PC-3 (cell line): ENCODE measurements around the gene HBS1L. TPM values are rescaled to one million over a fixed set of nuclear protein-coding genes. Genes with fewer than 3 reads are reported as not detected.
A peak's percentile ranks its signal among the peaks of the same experiment; 100 is the strongest.

Source experiments
- ATAC-seq: fragments of 200-7000 bp; cut with Tn5 transposase; 2 replicates; pipeline ENCODE4 v1.9.1; 2020; ENCODE audit warnings: mild to moderate bottlenecking, moderate library complexity
- BruUV-seq: library from RNA; stranded (reverse); fragments of 400-500 nt; replicated peaks from 2 replicates; lab custom pipeline; 2021; lab: Mats Ljungman, UMichigan
- CTCF ChIA-PET: fragments of 300-600 bp; sonication (Branson Sonifier 250); formaldehyde crosslinking; loops from one replicate; lab custom pipeline; 2022; ENCODE audit warnings: antibody characterized with exemption; lab: Charles Lee
- POLR2A ChIA-PET: fragments of 300-600 bp; sonication (Branson Sonifier 250); formaldehyde crosslinking; loops from one replicate; lab custom pipeline; 2022; ENCODE audit warnings: antibody characterized with exemption; ENCODE audit not compliant: unreplicated experiment; lab: Charles Lee
- DNase-seq: peaks from one replicate; pipeline ENCODE4 v3.0.0-alpha.2; 2015
- H2AFZ ChIP-seq: fragments of 300-600 bp; sonication (generic); 2 replicates; pipeline ENCODE4 v1.6.0; 2016; ENCODE audit warnings: antibody characterized with exemption, low read length
- H3F3A ChIP-seq: fragments of 300-600 bp; sonication (generic); one replicate; pipeline ENCODE4 v1.6.0; 2017; ENCODE audit warnings: antibody characterized with exemption, low read length, control low read depth, mild to moderate bottlenecking; ENCODE audit not compliant: unreplicated experiment
- H3K27ac ChIP-seq: fragments of 300-600 bp; sonication (generic); 2 replicates; pipeline ENCODE4 v1.5.1; 2016; ENCODE audit warnings: mild to moderate bottlenecking, low read length
- H3K27me3 ChIP-seq: fragments of 300-600 bp; sonication (generic); 2 replicates; pipeline ENCODE4 v1.6.1; 2016; ENCODE audit warnings: low read length, mixed read lengths
- H3K36me3 ChIP-seq: fragments of 300-600 bp; sonication (generic); 2 replicates; pipeline ENCODE4 v1.6.1; 2016; ENCODE audit warnings: low read depth, mixed run types, low read length, mixed read lengths
- H3K4me1 ChIP-seq: fragments of 300-600 bp; sonication (generic); 2 replicates; pipeline ENCODE4 v1.5.1; 2016; ENCODE audit warnings: low read length; ENCODE audit not compliant: insufficient read depth
- H3K4me2 ChIP-seq: fragments of 300-600 bp; sonication (generic); 2 replicates; pipeline ENCODE4 v1.6.0; 2016; ENCODE audit warnings: low read length
- H3K4me3 ChIP-seq: fragments of 300-600 bp; sonication (generic); 2 replicates; pipeline ENCODE4 v1.5.1; 2016; ENCODE audit warnings: mild to moderate bottlenecking, low read length, mixed read lengths
- H3K79me2 ChIP-seq: fragments of 300-600 bp; sonication (generic); 2 replicates; pipeline ENCODE4 v1.6.1; 2017; ENCODE audit warnings: low read length, mixed read lengths
- H3K9ac ChIP-seq: fragments of 300-600 bp; sonication (generic); 2 replicates; pipeline ENCODE4 v1.6.0; 2016; ENCODE audit warnings: mild to moderate bottlenecking, low read length
- H3K9me2 ChIP-seq: fragments of 300-600 bp; sonication (generic); replicated peaks from 2 replicates; pipeline ENCODE4 v1.6.1; 2016; ENCODE audit warnings: mixed run types, low read length, mixed read lengths
- H3K9me3 ChIP-seq: fragments of 300-600 bp; sonication (generic); 2 replicates; pipeline ENCODE4 v1.6.1; 2016; ENCODE audit warnings: low read length, mixed read lengths
- H4K20me1 ChIP-seq: fragments of 300-600 bp; sonication (generic); 2 replicates; pipeline ENCODE4 v1.6.1; 2016; ENCODE audit warnings: low read length, mixed read lengths
- EZH2 ChIP-seq: fragments of 300-600 bp; sonication (generic); IDR thresholded peaks from one replicate; pipeline ENCODE4 v1.6.1; 2017; ENCODE audit warnings: antibody characterized with exemption, mild to moderate bottlenecking, low read length; ENCODE audit not compliant: unreplicated experiment
- EZH2phosphoT487 ChIP-seq: fragments of 300-600 bp; sonication (generic); IDR thresholded peaks from 2 replicates; pipeline ENCODE4 v1.6.1; 2018; ENCODE audit warnings: mild to moderate bottlenecking, antibody characterized with exemption, low read length, borderline replicate concordance
- intact Hi-C: fragments of 100-400 bp; cut with micrococcal nuclease; formaldehyde crosslinking; loops from 2 replicates; pipeline ENCODE4 v1.9.0; 2023
- total RNA-seq: library from RNA; depleted of rRNA; stranded (reverse); fragments of >200 nt; gene quantifications from 2 replicates; pipeline ENCODE4 v1.2.3, GENCODE V29; 2014
- TF ChIP-seq, protein P1 (sequence below): fragments of 300-600 bp; sonication (generic); conservative IDR thresholded peaks from 2 replicates; pipeline ENCODE4 v1.5.1; 2017; ENCODE audit warnings: antibody characterized with exemption, low read depth, mild to moderate bottlenecking, low read length

The HBS1L gene
- total RNA-seq, 1 experiment from 2014 or later, result 53.2 TPM

DNA sequence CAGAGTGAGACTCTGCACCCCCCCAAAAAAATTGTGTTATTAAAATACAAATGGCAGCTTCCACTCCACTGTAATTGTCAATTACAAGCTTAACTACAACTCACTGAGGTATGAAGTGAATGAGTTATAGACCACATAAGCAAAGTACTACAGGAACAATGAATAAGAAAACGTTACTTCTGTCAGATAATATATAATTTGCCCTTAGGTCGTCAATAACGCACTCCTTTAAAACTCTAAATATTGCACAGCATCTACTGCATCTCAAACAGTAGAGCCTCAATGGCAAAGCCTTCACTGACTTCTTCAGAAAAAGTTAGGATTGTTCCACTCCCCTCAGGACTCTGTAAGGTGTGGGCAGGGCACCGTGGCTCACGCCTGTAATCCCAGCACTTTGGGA lies 2.0 kb upstream of the HBS1L start:
- no peaks in the 10 kb centered on the region for H3K36me3 ChIP-seq
- no peaks in the 10 kb centered on the region for H3K9me2 ChIP-seq
- no peak overlapping the region for H2AFZ ChIP-seq
- POLR2A ChIA-PET, result no interaction called here
- H4K20me1 ChIP-seq, result peaks cover 10% of the 10 kb centered on the region; the same call in 1 of the 2 replicates
- no peak overlapping the region for H3K4me2 ChIP-seq
- ATAC-seq (no peak), DNase-seq (no peak)
- H3F3A ChIP-seq, result no peaks in the 10 kb centered on the region
- H3K79me2 ChIP-seq, result peaks cover 30% of the 10 kb centered on the region
- CTCF ChIA-PET, result no interaction called here
- H3K27ac ChIP-seq, result no peak overlapping the region
- TF ChIP-seq EZH2, result no peak
- TF ChIP-seq EZH2phosphoT487, result no peak
- TF ChIP-seq, protein P1, sequence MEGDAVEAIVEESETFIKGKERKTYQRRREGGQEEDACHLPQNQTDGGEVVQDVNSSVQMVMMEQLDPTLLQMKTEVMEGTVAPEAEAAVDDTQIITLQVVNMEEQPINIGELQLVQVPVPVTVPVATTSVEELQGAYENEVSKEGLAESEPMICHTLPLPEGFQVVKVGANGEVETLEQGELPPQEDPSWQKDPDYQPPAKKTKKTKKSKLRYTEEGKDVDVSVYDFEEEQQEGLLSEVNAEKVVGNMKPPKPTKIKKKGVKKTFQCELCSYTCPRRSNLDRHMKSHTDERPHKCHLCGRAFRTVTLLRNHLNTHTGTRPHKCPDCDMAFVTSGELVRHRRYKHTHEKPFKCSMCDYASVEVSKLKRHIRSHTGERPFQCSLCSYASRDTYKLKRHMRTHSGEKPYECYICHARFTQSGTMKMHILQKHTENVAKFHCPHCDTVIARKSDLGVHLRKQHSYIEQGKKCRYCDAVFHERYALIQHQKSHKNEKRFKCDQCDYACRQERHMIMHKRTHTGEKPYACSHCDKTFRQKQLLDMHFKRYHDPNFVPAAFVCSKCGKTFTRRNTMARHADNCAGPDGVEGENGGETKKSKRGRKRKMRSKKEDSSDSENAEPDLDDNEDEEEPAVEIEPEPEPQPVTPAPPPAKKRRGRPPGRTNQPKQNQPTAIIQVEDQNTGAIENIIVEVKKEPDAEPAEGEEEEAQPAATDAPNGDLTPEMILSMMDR, result no peak
- BruUV-seq, result no TSS peak
- peaks cover 12% of the 10 kb centered on the region for H3K4me1 ChIP-seq
- no peak overlapping the region for H3K4me3 ChIP-seq
- no peaks in the 10 kb centered on the region for H3K27me3 ChIP-seq
- H3K9me3 ChIP-seq, result no peaks in the 10 kb centered on the region
- H3K9ac ChIP-seq, result no peak overlapping the region
- intact Hi-C loops, result no loop called here

DNA sequence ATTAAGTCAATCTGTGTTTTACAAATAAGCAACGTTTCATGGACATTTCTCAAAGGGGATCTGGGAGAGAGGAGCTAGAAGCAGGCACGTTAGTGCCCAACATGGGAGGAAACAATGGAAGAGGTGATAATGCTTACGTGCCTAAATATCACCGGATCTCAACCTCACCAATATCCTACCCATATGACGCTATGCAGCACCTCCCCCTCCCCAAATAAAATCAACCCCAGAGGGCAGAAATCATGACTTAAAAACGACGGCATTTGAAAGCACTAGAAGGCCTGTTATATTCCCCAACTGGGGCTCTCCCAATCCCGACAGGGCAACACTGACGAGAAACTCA lies 425 bp downstream of the HBS1L start:
- H2AFZ ChIP-seq, result peak overlapping the region; percentile 86
- H4K20me1 ChIP-seq, result peaks cover 10% of the 10 kb centered on the region; the same call in 1 of the 2 replicates
- intact Hi-C loops, result no loop called here
- no peaks in the 10 kb centered on the region for H3K9me3 ChIP-seq
- peak overlapping the region; percentile 25; the same call in 1 of the 2 replicates for H3K27ac ChIP-seq
- TF ChIP-seq EZH2 (no peak), EZH2phosphoT487 (no peak)
- TF ChIP-seq, protein P1, result no peak
- H3K4me1 ChIP-seq, result peaks cover 12% of the 10 kb centered on the region
- peaks cover 51% of the 10 kb centered on the region for H3K79me2 ChIP-seq
- ATAC-seq (peak; percentile 8; the same call in 1 of the 2 replicates), DNase-seq (peak; percentile 2)
- peak overlapping the region; percentile 93 for H3K4me3 ChIP-seq
- BruUV-seq, result TSS peak; percentile 70
- ChIA-PET CTCF (interaction anchor here (1.0 kb wide), 1 partner anchor 9 kb away, joined by 5 read pairs; no protein-coding TSS in a partner anchor), POLR2A (interaction anchor here (0.7 kb wide), 2 partner anchors 8 to 277 kb away, joined by 3 to 4 read pairs; no protein-coding TSS in a partner anchor)
- H3K27me3 ChIP-seq, result no peaks in the 10 kb centered on the region
- no peaks in the 10 kb centered on the region for H3K36me3 ChIP-seq
- H3K9ac ChIP-seq, result peak overlapping the region; percentile 94
- peak overlapping the region; percentile 80 for H3K4me2 ChIP-seq
- no peaks in the 10 kb centered on the region for H3F3A ChIP-seq
- H3K9me2 ChIP-seq, result no peaks in the 10 kb centered on the region

DNA sequence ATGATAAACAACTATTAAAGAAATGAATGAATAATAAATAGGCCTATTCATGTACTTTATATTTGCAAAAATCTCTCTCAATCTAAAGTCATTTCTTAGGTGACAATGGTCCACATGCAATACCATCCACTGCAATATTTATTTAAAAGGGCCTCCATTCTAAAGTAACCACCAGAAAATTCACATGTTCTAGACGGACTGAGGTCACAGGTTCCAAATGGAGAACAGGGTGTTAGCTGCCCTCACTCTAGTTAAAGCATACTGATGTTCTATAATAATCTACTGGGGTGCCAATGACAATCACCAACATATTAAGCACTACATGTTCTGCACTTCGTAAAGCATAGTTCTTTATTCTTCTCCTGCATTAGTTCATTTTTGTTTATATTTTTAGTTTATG lies 1.2 kb downstream of the HBS1L start:
- no peaks in the 10 kb centered on the region for H3K36me3 ChIP-seq
- peak overlapping the region; percentile 93 for H3K4me3 ChIP-seq
- H3F3A ChIP-seq, result no peaks in the 10 kb centered on the region
- H3K27ac ChIP-seq, result no peak overlapping the region
- TF ChIP-seq EZH2phosphoT487 (no peak), EZH2 (no peak)
- TF ChIP-seq, protein P1, result no peak
- H3K9me3 ChIP-seq, result no peaks in the 10 kb centered on the region
- peaks cover 12% of the 10 kb centered on the region for H3K4me1 ChIP-seq
- no TSS peak for BruUV-seq
- H3K27me3 ChIP-seq, result no peaks in the 10 kb centered on the region
- H3K9me2 ChIP-seq, result no peaks in the 10 kb centered on the region
- H3K9ac ChIP-seq, result peak overlapping the region; percentile 94; the same call in 1 of the 2 replicates
- peak overlapping the region; percentile 80 for H3K4me2 ChIP-seq
- ChIA-PET POLR2A (no interaction called here), CTCF (no interaction called here)
- intact Hi-C loops, result no loop called here
- peaks cover 10% of the 10 kb centered on the region; the same call in 1 of the 2 replicates for H4K20me1 ChIP-seq
- DNase-seq (no peak), ATAC-seq (no peak)
- H3K79me2 ChIP-seq, result peaks cover 59% of the 10 kb centered on the region
- no peak overlapping the region for H2AFZ ChIP-seq
